Transverse colon (tissue), 4 donors: ENCODE data around the gene PTPRD. TPM values are rescaled to one million over a fixed set of nuclear protein-coding genes. Genes with fewer than 3 reads are reported as not detected.

ENCODE experiments used
- DNase-seq: peaks from one replicate; pipeline ENCODE4 v3.0.0-alpha.2; 2019
- H3K27ac ChIP-seq, 4 donors: fragments of 200-600 bp; sonication (generic); 2 replicates each; pipeline ENCODE4 v1.5.1; 2016 to 2018; ENCODE audit warnings: inconsistent platforms in 4 of 4
- H3K27me3 ChIP-seq: fragments of 200-600 bp; sonication (generic); 2 replicates; pipeline ENCODE4 v1.5.1; 2017; ENCODE audit warnings: inconsistent platforms
- H3K36me3 ChIP-seq, 4 donors: fragments of 200-600 bp; sonication (generic); 2 replicates each; pipeline ENCODE4 v1.5.1; 2017 to 2019; ENCODE audit warnings: inconsistent platforms in 4 of 4
- H3K4me1 ChIP-seq, 4 donors: fragments of 200-600 bp; sonication (generic); 2 replicates each; pipeline ENCODE4 v1.5.1; 2017 to 2020; ENCODE audit warnings: inconsistent platforms in 4 of 4
- H3K4me3 ChIP-seq, 4 donors: fragments of 200-600 bp; sonication (generic); 1 replicate in 1 of 4; 2 replicates in 3 of 4; pipeline versions ENCODE4 v1.5.1 to v1.6.1; 2017 to 2019; ENCODE audit warnings: inconsistent platforms in 4 of 4
- H3K9me3 ChIP-seq, 2 donors: fragments of 200-600 bp; sonication (generic); 2 replicates each; pipeline ENCODE4 v1.5.1; 2017 to 2019; ENCODE audit warnings: inconsistent platforms in 2 of 2
- CTCF ChIP-seq, 5 experiments: fragments of 200-600 bp in 3 of 5; fragments of 450-650 bp in 2 of 5; sonication (generic) in 3 of 5; IDR thresholded peaks; 1 replicate in 2 of 5; 2 replicates in 3 of 5; pipeline ENCODE4 v1.5.1; 2016 to 2017; ENCODE audit warnings: antibody characterized with exemption in 5 of 5, inconsistent platforms in 3 of 5, mild to moderate bottlenecking in 2 of 5, moderate library complexity in 1 of 5
- EP300 ChIP-seq: sonication (generic); formaldehyde crosslinking; IDR thresholded peaks from one replicate; pipeline ENCODE4 v1.6.1; 2017; ENCODE audit warnings: antibody characterized with exemption, low read depth
- POLR2A ChIP-seq: fragments of 450-650 bp; IDR thresholded peaks from one replicate; pipeline ENCODE4 v1.6.1; 2016; ENCODE audit warnings: antibody characterized with exemption, mild to moderate bottlenecking, moderate library complexity
- POLR2AphosphoS5 ChIP-seq, 3 donors: sonication (generic); formaldehyde crosslinking; IDR thresholded peaks; one replicate each; pipeline ENCODE4 v1.6.1; 2016; ENCODE audit warnings: antibody characterized with exemption in 3 of 3
- WGBS, 2 donors: methylation state at CpG; one replicate each; pipeline ENCODE4 v1.1.5; 2018; ENCODE audit warnings: low coverage in 1 of 2; 5-methylcytosine and 5-hydroxymethylcytosine counted together
- in situ Hi-C, 4 donors: fragments of 200-750 bp; cut with MboI; loops; one replicate each; pipeline versions ENCODE4 v1.15.0 to v1.15.1; 2017; ENCODE audit warnings: low sequenced_read_pairs in 3 of 4, low pct_ligation_motif_present in 1 of 4, low pct_unique_long_range_greater_than_20kb in 1 of 4
- intact Hi-C: fragments of 100-400 bp; cut with DNase I; formaldehyde crosslinking; loops from one replicate; pipeline ENCODE4 v1.15.1; 2023; ENCODE audit warnings: low total_unique reads
- total RNA-seq, 4 donors: library from RNA; depleted of rRNA; stranded (reverse); fragments of >200 nt; gene quantifications; one replicate each; pipeline ENCODE4 v1.1.0, GENCODE V29; 2016

Gene PTPRD
- total RNA-seq, 4 donors from 2014 or later: 43.0 to 115 (median 79.1) TPM

- TF ChIP-seq EP300 (no peak), CTCF (IDR thresholded peaks at IDR 0.05) (no peak), POLR2A (no peak), POLR2AphosphoS5 (IDR thresholded peaks at IDR 0.05) (no peak)
- no peaks in the 10 kb centered on the region for H3K36me3 ChIP-seq
- no peak overlapping the region for H3K4me3 ChIP-seq
- H3K9me3 ChIP-seq: no peaks in the 10 kb centered on the region
- intact Hi-C loops (no loop called here), in situ Hi-C loops (no loop called here)
- H3K27me3 ChIP-seq: no peaks in the 10 kb centered on the region
- no peak overlapping the region for H3K27ac ChIP-seq
- WGBS, 2 donors: 94% methylated on average over 7 of the region's 7 CpGs; no CpG with 5 or more reads in 1 of the 2 donors
- H3K4me1 ChIP-seq: no peaks in the 10 kb centered on the region
- no peak for DNase-seq
Measured at GRCh38 chr9:9558907-9559306, 1053.9 kb downstream of the PTPRD start.

- TF ChIP-seq POLR2AphosphoS5 (IDR thresholded peaks at IDR 0.05) (no peak), EP300 (no peak), POLR2A (no peak), CTCF (IDR thresholded peaks at IDR 0.05) (no peak)
- DNase-seq: no peak
- Histone ChIP-seq H3K4me3 (no peak overlapping the region), H3K27ac (no peak overlapping the region), H3K27me3 (no peaks in the 10 kb centered on the region), H3K36me3 (no peaks in the 10 kb centered on the region), H3K9me3 (no peaks in the 10 kb centered on the region), H3K4me1 (no peaks in the 10 kb centered on the region)
- WGBS, 2 donors: 79% methylated on average over 5 of the region's 5 CpGs; no CpG with 5 or more reads in 1 of the 2 donors
- in situ Hi-C loops: no loop called here
- intact Hi-C loops: no loop called here
Measured at GRCh38 chr9:9557804-9558334, 1054.9 kb downstream of the PTPRD start.

GRCh38 chr9:9556865-9557803, 1055.7 kb downstream of the PTPRD start:
- in situ Hi-C loops: no loop called here
- intact Hi-C loops: no loop called here
- WGBS, 2 donors: 38 to 47% methylated on average over 4 of the region's 4 CpGs
- TF ChIP-seq CTCF (IDR thresholded peaks at IDR 0.05) (no peak), POLR2A (no peak), POLR2AphosphoS5 (IDR thresholded peaks at IDR 0.05) (no peak)
- no peaks in the 10 kb centered on the region for H3K4me1 ChIP-seq
- no peak overlapping the region for H3K4me3 ChIP-seq
- no peak for DNase-seq
- no peak overlapping the region for H3K27ac ChIP-seq
- no peaks in the 10 kb centered on the region for H3K36me3 ChIP-seq
- H3K9me3 ChIP-seq: no peaks in the 10 kb centered on the region
- H3K27me3 ChIP-seq: no peaks in the 10 kb centered on the region

DNA sequence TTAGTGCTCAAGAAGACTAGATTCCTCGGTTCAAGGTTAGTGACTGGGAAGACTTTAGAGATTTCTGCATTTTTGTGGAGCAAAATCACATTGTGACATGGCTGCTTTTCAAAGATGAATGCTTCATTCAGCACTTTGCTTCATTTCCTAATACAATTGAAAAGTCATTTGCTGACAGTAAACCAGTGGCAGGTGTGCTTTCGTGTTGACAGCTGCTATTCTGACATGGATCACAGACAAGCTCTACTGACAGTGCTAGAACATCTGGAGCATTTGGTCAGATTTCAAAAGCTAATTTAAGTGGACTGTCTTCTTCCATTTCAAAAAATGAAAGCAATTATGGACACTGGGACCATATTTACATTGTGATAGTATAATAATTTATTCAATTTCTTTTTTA, 1060.1 kb downstream of the PTPRD start:
- no peak overlapping the region for H3K4me3 ChIP-seq
- in situ Hi-C loops (no loop called here), intact Hi-C loops (no loop called here)
- no peaks in the 10 kb centered on the region for H3K27me3 ChIP-seq
- WGBS, 2 donors: 45 to 60% methylated on average over 2 of the region's 2 CpGs
- no peaks in the 10 kb centered on the region for H3K4me1 ChIP-seq
- TF ChIP-seq CTCF (IDR thresholded peaks at IDR 0.05) (no peak), EP300 (no peak), POLR2A (no peak), POLR2AphosphoS5 (IDR thresholded peaks at IDR 0.05) (no peak)
- no peaks in the 10 kb centered on the region for H3K36me3 ChIP-seq
- no peak for DNase-seq
- H3K27ac ChIP-seq: no peak overlapping the region
- H3K9me3 ChIP-seq: no peaks in the 10 kb centered on the region
